ENCODE results near the gene DENND4B. TPM values are rescaled to one million over a fixed set of nuclear protein-coding genes. Genes with fewer than 3 reads are reported as not detected.

Gene DENND4B
- polyA plus RNA-seq, 6 donors from 2014 or later, result 6.5 to 52.8 (median 29.7) TPM

DNA sequence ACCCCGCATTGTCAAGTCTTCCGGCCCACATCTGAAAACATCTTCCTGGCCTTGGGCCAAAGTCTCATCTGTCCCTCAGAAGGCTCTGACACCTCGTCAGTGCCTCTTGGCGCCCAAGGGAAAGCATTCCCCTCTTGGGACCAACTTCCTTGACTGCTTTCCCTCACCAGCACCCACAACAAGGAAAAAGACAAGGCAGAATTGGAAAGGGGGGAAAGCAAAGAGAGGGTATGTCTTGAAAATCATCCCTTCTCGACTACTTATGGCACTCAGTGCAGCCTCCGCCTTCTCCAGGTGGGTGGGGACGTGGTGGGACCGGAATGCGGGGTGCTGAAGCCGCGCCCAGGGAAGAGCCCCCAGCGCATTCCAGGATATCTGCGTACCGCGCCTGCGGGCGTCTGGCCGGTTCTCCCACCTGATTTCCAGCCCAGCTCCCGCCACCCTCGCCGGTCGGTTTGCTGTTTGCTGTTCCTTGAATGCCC is 17.4 kb upstream of the DENND4B start:
- Mint-ChIP-seq H3K27me3 (no peaks in the 10 kb centered on the region), H3K9me3 (no peaks in the 10 kb centered on the region), H3K4me3 (peak overlapping the region; percentile 78 to 97 (median 94)), H3K27ac (peak overlapping the region; percentile 93 to 99 (median 96)), H3K4me1 (peaks cover 49 to 83% (median 71%) of the 10 kb centered on the region in 3 donors), H3K36me3 (no peaks in the 10 kb centered on the region)
- DNase-seq (no peak), ATAC-seq (ENCODE audit: low read depth in 2 of 2) (no peak)

DNA sequence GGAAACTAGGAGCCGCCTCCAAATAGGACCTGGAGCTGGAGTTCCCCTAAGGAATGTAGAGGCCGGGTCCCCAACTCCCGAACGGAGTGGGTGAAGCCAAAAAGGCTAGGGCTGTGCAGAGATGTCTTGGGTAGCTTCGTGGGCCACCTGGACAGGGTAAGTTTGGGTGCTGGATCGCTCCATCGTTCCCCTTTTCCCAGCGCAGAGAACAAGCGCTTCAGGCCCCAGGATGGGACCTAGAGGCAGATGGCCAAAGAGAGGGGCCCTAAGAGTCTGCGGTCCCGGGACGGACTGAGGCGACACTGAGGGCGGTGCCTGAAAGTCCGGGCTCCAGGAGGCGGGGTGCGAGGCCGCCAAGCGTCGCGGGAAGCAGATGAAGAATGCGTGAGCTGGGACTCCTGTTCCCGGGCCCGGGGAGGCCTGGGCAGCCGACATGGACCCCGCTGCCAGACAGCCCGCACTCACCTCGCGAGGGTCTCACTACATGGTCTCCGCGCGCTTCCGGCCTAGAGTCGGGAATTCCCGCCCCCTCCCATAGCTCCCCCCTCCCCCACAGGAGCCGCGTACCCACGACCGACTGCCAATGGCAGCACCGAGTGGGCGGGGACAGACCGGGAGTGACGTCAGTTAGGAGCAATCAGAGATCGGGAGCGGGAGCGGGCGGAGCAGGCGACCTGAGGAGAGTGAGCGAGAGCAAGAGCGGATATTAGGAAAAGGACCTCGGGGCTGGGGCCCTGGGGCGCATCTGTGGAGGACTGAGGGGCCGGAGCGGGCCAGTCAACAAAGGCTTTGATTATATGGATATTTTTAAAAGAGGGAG is 16.7 kb upstream of the DENND4B start, which contains the start of gene SLC39A1:
Gene SLC39A1, minus strand, starts transcription at position 508 of the 820 bp plus-strand sequence. CDS start 822 bp downstream, outside the sequence.
- H3K27ac Mint-ChIP-seq, result peak within 1 kb of the TSS; percentile 93 to 99 (median 96)
- H3K36me3 Mint-ChIP-seq, result no peaks in the 10 kb centered on the region
- no peaks in the 10 kb centered on the region for H3K9me3 Mint-ChIP-seq
- peak within 1 kb of the TSS; percentile 78 to 97 (median 94) for H3K4me3 Mint-ChIP-seq
- ATAC-seq (ENCODE audit: low read depth in 2 of 2), result peak; percentile 34 to 43
- DNase-seq, result peak; percentile 88
- H3K4me1 Mint-ChIP-seq, result peaks cover 49 to 81% (median 71%) of the 10 kb centered on the region in 3 donors
- no peaks in the 10 kb centered on the region for H3K27me3 Mint-ChIP-seq

DNA sequence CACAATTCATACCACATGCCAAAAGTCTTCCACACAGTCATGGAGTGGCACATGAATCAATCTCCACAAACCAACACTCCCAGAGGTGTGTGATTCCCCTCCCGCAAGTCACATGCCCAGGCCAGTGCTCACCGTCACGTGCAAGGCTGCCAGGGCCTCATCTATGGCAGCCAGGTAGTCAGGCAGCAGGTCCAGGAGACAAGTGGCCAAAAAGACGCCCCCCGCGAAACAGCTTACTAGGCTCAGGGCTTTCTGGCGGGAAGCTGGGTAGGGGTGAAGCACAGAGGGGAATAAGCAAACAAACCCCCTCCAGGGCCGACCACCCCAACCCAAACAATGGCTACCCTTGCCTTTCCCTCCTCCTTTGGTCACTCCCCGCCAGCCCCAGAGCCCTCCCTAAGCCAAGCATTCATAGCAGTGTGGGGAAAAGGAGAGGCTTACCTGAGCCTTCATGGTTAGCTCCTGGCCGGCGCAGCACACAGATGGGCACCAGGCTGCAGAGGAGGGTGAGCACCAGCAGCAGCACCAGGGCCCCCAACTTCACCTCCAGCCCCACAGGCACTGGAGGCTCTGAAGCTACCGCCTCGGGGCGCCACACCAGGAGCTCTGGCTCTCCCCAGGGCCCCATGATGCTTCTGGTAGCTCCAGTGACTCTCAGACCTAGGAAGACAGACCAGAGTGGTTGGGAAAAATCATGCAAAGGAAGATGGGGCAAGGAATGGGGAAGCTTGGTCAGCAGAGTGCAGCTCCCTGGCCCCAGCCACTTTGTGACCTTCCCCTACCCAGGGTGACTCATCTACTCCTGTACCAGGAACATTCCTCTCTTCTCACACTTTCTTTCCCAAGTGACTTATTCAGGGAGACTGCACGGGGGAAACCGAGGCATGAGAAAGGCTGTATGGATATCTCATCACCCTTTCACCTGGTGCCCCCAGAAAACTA is 15.8 kb upstream of the DENND4B start:
- ATAC-seq (ENCODE audit: low read depth in 2 of 2) (no peak), DNase-seq (no peak)
- Mint-ChIP-seq H3K27me3 (no peaks in the 10 kb centered on the region), H3K9me3 (no peaks in the 10 kb centered on the region), H3K4me1 (peaks cover 45 to 76% (median 66%) of the 10 kb centered on the region in 3 donors), H3K4me3 (peak overlapping the region; percentile 78 to 97 (median 94)), H3K36me3 (no peaks in the 10 kb centered on the region), H3K27ac (peak overlapping the region; percentile 90 to 98 (median 95))

GRCh38 chr1:153961421-153961820 is 14.9 kb upstream of the DENND4B start:
- H3K36me3 Mint-ChIP-seq, result no peaks in the 10 kb centered on the region
- H3K27me3 Mint-ChIP-seq, result no peaks in the 10 kb centered on the region
- H3K4me1 Mint-ChIP-seq, result peaks cover 50 to 78% (median 69%) of the 10 kb centered on the region in 3 donors
- ATAC-seq (ENCODE audit: low read depth in 2 of 2) (no peak), DNase-seq (no peak)
- H3K9me3 Mint-ChIP-seq, result no peaks in the 10 kb centered on the region
- H3K27ac Mint-ChIP-seq, result peak overlapping the region in 5 of 6 donors; percentile 33 to 93 (median 63)
- peak overlapping the region in 7 of 8 donors; percentile 52 to 97 (median 92) for H3K4me3 Mint-ChIP-seq

DNA sequence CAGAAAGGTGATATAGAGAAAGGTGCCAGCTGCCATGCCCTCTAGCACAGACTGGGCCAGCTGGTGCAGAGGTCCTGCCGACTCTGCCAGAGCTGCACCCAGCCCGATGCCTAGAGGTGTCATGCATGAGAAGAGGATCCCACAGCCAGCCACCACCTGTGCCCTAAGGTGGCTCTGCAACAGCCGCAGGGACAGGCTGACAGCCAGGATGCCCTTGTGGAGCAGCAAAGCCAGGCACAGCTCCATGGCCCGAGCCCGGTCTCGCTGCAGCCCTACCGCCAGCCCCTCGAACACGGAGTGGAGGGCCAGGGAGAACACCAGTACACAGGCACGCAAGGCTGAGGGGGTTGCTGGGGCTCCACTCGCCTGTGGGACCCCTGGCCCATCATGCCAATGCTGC is 13.7 kb upstream of the DENND4B start:
- Mint-ChIP-seq H3K4me3 (peak overlapping the region in 1 of 8 donors; percentile 92), H3K9me3 (no peaks in the 10 kb centered on the region), H3K27ac (peak overlapping the region in 2 of 6 donors; percentile 60 to 78), H3K27me3 (no peaks in the 10 kb centered on the region), H3K36me3 (no peaks in the 10 kb centered on the region), H3K4me1 (peaks cover 48 to 76% (median 66%) of the 10 kb centered on the region in 3 donors)
- ATAC-seq (ENCODE audit: low read depth in 2 of 2), result no peak
- DNase-seq, result no peak

DNA sequence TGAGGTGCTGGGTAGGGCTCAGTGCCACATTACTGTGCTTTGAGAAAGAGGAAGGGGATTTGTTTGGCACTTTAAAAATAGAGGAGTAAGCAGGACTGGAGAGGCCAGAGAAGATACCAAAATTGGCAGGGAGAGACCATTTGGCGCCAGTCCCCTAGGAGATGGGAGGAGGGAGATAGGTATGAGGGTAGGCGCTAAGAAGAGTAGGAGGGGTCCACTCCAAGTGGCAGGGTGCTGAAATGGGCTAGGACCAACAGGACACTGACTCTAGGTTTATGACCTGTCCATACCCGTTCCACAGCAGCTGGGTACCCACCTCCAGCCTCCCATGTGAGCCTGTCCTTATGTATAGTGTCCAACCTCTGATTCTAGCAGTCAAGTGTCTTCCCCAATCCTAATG is 12.9 kb upstream of the DENND4B start:
- H3K27me3 Mint-ChIP-seq, result no peaks in the 10 kb centered on the region
- H3K4me1 Mint-ChIP-seq, result peaks cover 51 to 78% (median 70%) of the 10 kb centered on the region in 3 donors
- ATAC-seq (ENCODE audit: low read depth in 2 of 2), result no peak
- H3K4me3 Mint-ChIP-seq, result peak overlapping the region in 6 of 8 donors; percentile 5 to 98 (median 40)
- H3K9me3 Mint-ChIP-seq, result no peaks in the 10 kb centered on the region
- no peak for DNase-seq
- peak overlapping the region in 3 of 6 donors; percentile 57 to 99 (median 94) for H3K27ac Mint-ChIP-seq
- H3K36me3 Mint-ChIP-seq, result peaks cover 0 to under 1% of the 10 kb centered on the region in 2 donors

DNA sequence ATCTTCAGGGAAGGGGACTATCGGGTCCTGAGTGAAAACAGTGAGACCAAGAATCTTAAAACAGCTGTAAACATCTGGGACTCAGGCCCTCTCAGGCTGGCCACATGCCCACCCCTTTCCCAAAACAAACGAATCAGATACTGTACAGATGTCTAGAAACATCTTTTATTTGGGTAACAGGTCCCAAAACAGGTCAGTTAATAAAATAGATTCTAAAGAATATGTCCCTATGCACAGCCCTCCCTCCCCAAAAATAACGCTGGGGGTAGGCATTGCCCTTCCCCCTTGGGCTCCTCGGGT is 12.4 kb upstream of the DENND4B start:
- H3K27me3 Mint-ChIP-seq, result no peaks in the 10 kb centered on the region
- H3K4me1 Mint-ChIP-seq, result peaks cover 56 to 78% (median 70%) of the 10 kb centered on the region in 3 donors
- H3K36me3 Mint-ChIP-seq, result peaks cover 0 to 6% of the 10 kb centered on the region in 2 donors
- peak overlapping the region; percentile 85 to 100 (median 99) for H3K4me3 Mint-ChIP-seq
- no peaks in the 10 kb centered on the region for H3K9me3 Mint-ChIP-seq
- no peak for DNase-seq
- ATAC-seq (ENCODE audit: low read depth in 2 of 2), result no peak
- peak overlapping the region in 5 of 6 donors; percentile 93 to 99 (median 97) for H3K27ac Mint-ChIP-seq

GRCh38 chr1:153958111-153958960 is 11.8 kb upstream of the DENND4B start, which contains the start of gene CRTC2:
Gene CRTC2, minus strand, starts transcription at chr1:153958612. Its CDS starts 115 bp downstream, at chr1:153958497.
- ATAC-seq (ENCODE audit: low read depth in 2 of 2) (peak; percentile 86 to 87), DNase-seq (peak; percentile 98)
- Mint-ChIP-seq H3K4me1 (peaks cover 53 to 77% (median 69%) of the 10 kb centered on the region in 3 donors), H3K9me3 (no peaks in the 10 kb centered on the region), H3K27ac (peak within 1 kb of the TSS; percentile 93 to 99 (median 98)), H3K27me3 (no peaks in the 10 kb centered on the region), H3K36me3 (peaks cover 0 to 7% of the 10 kb centered on the region in 2 donors), H3K4me3 (peak within 1 kb of the TSS; percentile 85 to 100 (median 99))

DNA sequence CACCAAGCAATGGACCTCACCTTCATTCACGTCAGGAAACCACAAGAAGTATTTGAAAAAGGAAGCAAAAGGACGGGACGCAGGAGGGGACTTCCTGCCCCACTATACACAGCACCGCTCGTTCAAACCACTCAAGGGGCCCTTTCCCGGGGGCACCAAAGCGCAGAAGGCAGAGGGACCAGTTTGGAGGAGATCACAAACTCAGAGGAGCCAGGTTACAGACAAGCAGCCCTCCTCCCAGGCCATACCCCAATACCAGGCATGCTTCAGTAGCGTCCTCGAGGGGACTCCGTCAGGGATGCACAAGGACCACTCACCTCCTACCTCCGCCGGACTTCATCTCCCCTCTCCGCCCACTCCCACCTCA is 11.2 kb upstream of the DENND4B start:
- peak overlapping the region; percentile 93 to 99 (median 98) for H3K27ac Mint-ChIP-seq
- DNase-seq, result peak; percentile 69
- H3K9me3 Mint-ChIP-seq, result no peaks in the 10 kb centered on the region
- ATAC-seq (ENCODE audit: low read depth in 2 of 2), result peak; percentile 39 to 44
- H3K4me1 Mint-ChIP-seq, result peaks cover 52 to 76% (median 68%) of the 10 kb centered on the region in 3 donors
- H3K27me3 Mint-ChIP-seq, result no peaks in the 10 kb centered on the region
- peaks cover 0 to 7% of the 10 kb centered on the region in 2 donors for H3K36me3 Mint-ChIP-seq
- H3K4me3 Mint-ChIP-seq, result peak overlapping the region; percentile 85 to 100 (median 99)

DNA sequence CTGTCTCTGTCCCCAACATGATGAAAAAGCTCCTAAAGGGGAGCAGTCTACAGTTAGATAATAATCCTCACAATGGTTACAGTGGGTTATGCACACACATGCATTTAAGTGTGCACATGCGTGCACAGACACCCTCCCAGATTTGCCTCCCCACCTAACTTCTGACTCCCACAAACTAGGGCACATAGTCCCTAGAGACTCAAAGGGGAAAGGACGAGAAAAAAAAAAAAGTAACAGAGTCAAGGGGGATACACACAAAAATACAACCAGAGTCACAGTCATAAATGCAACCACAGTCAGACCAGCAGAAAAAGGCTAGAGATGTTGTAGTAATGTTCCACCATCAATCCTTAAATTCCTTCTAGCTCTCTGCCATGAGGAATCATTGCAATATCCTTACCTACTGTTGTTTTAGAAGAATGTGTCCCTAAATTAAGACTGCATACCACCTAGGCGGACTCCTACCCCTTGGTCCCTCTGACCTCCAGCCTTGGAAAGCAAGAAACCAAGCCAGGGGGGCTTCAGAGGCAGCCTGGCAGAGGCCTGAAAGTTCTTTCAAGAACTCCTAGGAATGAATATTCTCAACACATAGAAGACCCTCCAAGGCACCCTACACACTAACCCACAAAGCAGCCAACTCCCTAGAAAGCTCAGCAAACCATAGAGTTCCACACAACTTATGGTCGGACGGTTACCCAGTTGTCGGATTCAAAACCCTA is 10.6 kb upstream of the DENND4B start:
- no peaks in the 10 kb centered on the region for H3K27me3 Mint-ChIP-seq
- H3K4me1 Mint-ChIP-seq, result peaks cover 50 to 70% (median 67%) of the 10 kb centered on the region in 3 donors

GRCh38 chr1:153954826-153955225 is 8.3 kb upstream of the DENND4B start:
- ATAC-seq (ENCODE audit: low read depth in 2 of 2) (no peak), DNase-seq (no peak)
- Mint-ChIP-seq H3K4me1 (peaks cover 57 to 73% (median 71%) of the 10 kb centered on the region in 3 donors), H3K4me3 (peak overlapping the region in 2 of 8 donors; percentile 74 to 76), H3K27ac (peak overlapping the region in 1 of 6 donors; percentile 82), H3K36me3 (peaks cover 6 to 32% of the 10 kb centered on the region in 2 donors), H3K9me3 (no peaks in the 10 kb centered on the region), H3K27me3 (no peaks in the 10 kb centered on the region)

More for the DNA sequence above, 10.6 kb upstream of the DENND4B start:
- peak overlapping the region; percentile 85 to 100 (median 99) for H3K4me3 Mint-ChIP-seq
- DNase-seq (no peak), ATAC-seq (ENCODE audit: low read depth in 2 of 2) (no peak)
- H3K9me3 Mint-ChIP-seq, result no peaks in the 10 kb centered on the region
- H3K27ac Mint-ChIP-seq, result peak overlapping the region; percentile 93 to 99 (median 98)
- peaks cover 0 to 11% of the 10 kb centered on the region in 2 donors for H3K36me3 Mint-ChIP-seq
